ENCODE data around the gene CD300LG. TPM values are rescaled to one million over a fixed set of nuclear protein-coding genes. Genes with fewer than 3 reads are reported as not detected.

Gene CD300LG
- total and polyA plus RNA-seq, 9 donors, result 0.13 to 6.8 (median 2.1) TPM

- DNase-seq, result no peak
- no peak for TF ChIP-seq CTCF (IDR thresholded peaks at IDR 0.05)
- no peak for TF ChIP-seq POLR2A (IDR thresholded peaks at IDR 0.05)
- TF ChIP-seq EP300 (IDR thresholded peaks at IDR 0.05), result no peak
- Histone ChIP-seq H3K27me3 (no peaks in the 10 kb centered on the region), H3K9me3 (no peaks in the 10 kb centered on the region), H3K27ac (no peak overlapping the region), H3K36me3 (no peaks in the 10 kb centered on the region), H3K4me3 (no peak overlapping the region), H3K4me1 (ENCODE audit: insufficient read depth) (peaks cover 2% of the 10 kb centered on the region)
- intact Hi-C loops (cut with DNase I), result no loop called here
- WGBS, 3 donors, result 49 to 57% (median 50%) methylated on average over 4 of the region's 4 CpGs
Measured at GRCh38 chr17:43912635-43913304, 65.8 kb downstream of the CD300LG start.

Other genes with a start within 250 kb of the CD300LG start
- gene MEOX1, start 185.3 kb upstream of the CD300LG start, total RNA-seq, result 1 to 10 TPM in 4 of 7 donors, under 1 TPM in 2, not detected in 1; 0.22 to 3.8 (median 1.2) TPM
- gene MEOX1, start 185.3 kb upstream of the CD300LG start, polyA plus RNA-seq, result 1 to 10 TPM in 1 of 2 donors, under 1 TPM in 1; 0.35 to 7.7 TPM
- gene SOST, start 88.4 kb upstream of the CD300LG start, total RNA-seq, result not detected
- gene SOST, start 88.4 kb upstream of the CD300LG start, polyA plus RNA-seq, result under 1 TPM in 1 of 2 donors, not detected in 1; 0.30 TPM
- 10 to 100 TPM; 14.2 to 38.7 (median 33.0) TPM for gene DUSP3, start 68.2 kb upstream of the CD300LG start, total RNA-seq
- gene DUSP3, start 68.2 kb upstream of the CD300LG start, polyA plus RNA-seq, result 10 to 100 TPM; 13.4 to 60.4 TPM
- under 1 TPM in 1 of 7 donors, not detected in 6; 0.15 TPM for gene CFAP97D1, start 66.7 kb upstream of the CD300LG start, total RNA-seq
- not detected for gene CFAP97D1, start 66.7 kb upstream of the CD300LG start, polyA plus RNA-seq
- gene MPP3, start 14.0 kb upstream of the CD300LG start, total RNA-seq, result 10 to 100 TPM in 1 of 7 donors, 1 to 10 TPM in 6; 2.7 to 17.2 (median 4.4) TPM
- gene MPP3, start 14.0 kb upstream of the CD300LG start, polyA plus RNA-seq, result 1 to 10 TPM; 2.7 to 2.9 TPM
- gene MPP2, start 60.4 kb downstream of the CD300LG start, total RNA-seq, result 1 to 10 TPM; 3.3 to 6.5 (median 5.6) TPM
- 1 to 10 TPM; 2.6 to 2.9 TPM for gene MPP2, start 60.4 kb downstream of the CD300LG start, polyA plus RNA-seq
- not detected for gene PPY, start 95.3 kb downstream of the CD300LG start, total RNA-seq
- gene PPY, start 95.3 kb downstream of the CD300LG start, polyA plus RNA-seq, result not detected
- gene PYY, start 106.8 kb downstream of the CD300LG start, total RNA-seq, result 1 to 10 TPM in 1 of 7 donors, under 1 TPM in 1, not detected in 5; 0.69 to 1.1 TPM
- under 1 TPM in 1 of 2 donors, not detected in 1; 0.18 TPM for gene PYY, start 106.8 kb downstream of the CD300LG start, polyA plus RNA-seq
- gene NAGS, start 157.4 kb downstream of the CD300LG start, total RNA-seq, result 1 to 10 TPM in 5 of 7 donors, under 1 TPM in 2; 0.33 to 1.6 (median 1.3) TPM
- 1 to 10 TPM in 1 of 2 donors, under 1 TPM in 1; 0.42 to 1.7 TPM for gene NAGS, start 157.4 kb downstream of the CD300LG start, polyA plus RNA-seq
- 10 to 100 TPM; 19.9 to 35.3 (median 23.5) TPM for gene TMEM101, start 167.8 kb downstream of the CD300LG start, total RNA-seq
- gene TMEM101, start 167.8 kb downstream of the CD300LG start, polyA plus RNA-seq, result 10 to 100 TPM; 20.5 to 32.3 TPM
- 10 to 100 TPM; 21.3 to 54.6 (median 37.1) TPM for gene LSM12, start 219.5 kb downstream of the CD300LG start, total RNA-seq
- 10 to 100 TPM; 17.1 to 29.2 TPM for gene LSM12, start 219.5 kb downstream of the CD300LG start, polyA plus RNA-seq
- 10 to 100 TPM; 14.4 to 56.7 (median 36.2) TPM for gene G6PC3, start 223.6 kb downstream of the CD300LG start, total RNA-seq
- 10 to 100 TPM; 37.1 to 49.1 TPM for gene G6PC3, start 223.6 kb downstream of the CD300LG start, polyA plus RNA-seq

Data from ovary (tissue), 9 donors.